HG03159 (cell line): ENCODE results near the gene SLC34A1.
A peak's percentile ranks its signal among the peaks of the same experiment; 100 is the strongest.

Source experiments
- ATAC-seq: cut with Tn5 transposase; IDR thresholded peaks from one replicate; pipeline ENCODE4 v1.9.1; 2021; ENCODE audit warnings: mild to moderate bottlenecking, moderate library complexity; ENCODE audit not compliant: unreplicated experiment

SLC34A1 gene

GRCh38 chr5:177385720-177386119, 1.5 kb downstream of the SLC34A1 start:
- no peak for ATAC-seq

GRCh38 chr5:177386542-177386941, 2.3 kb downstream of the SLC34A1 start:
- no peak for ATAC-seq

GRCh38 chr5:177387405-177387804, 3.2 kb downstream of the SLC34A1 start:
- ATAC-seq, result no peak

GRCh38 chr5:177388521-177389052, 4.4 kb downstream of the SLC34A1 start:
- no peak for ATAC-seq

GRCh38 chr5:177389241-177390169, 5.3 kb downstream of the SLC34A1 start:
- ATAC-seq, result no peak

- no peak for ATAC-seq
Observed at GRCh38 chr5:177390363-177391300, 6.4 kb downstream of the SLC34A1 start.

GRCh38 chr5:177392765-177393164, 8.5 kb downstream of the SLC34A1 start:
- no peak for ATAC-seq

GRCh38 chr5:177393206-177393765, 9.1 kb downstream of the SLC34A1 start:
- no peak for ATAC-seq

- no peak for ATAC-seq
Observed at GRCh38 chr5:177393990-177394389, 9.8 kb downstream of the SLC34A1 start.

- no peak for ATAC-seq
Observed at GRCh38 chr5:177396078-177396477, 11.8 kb downstream of the SLC34A1 start.

- ATAC-seq, result no peak
Observed at GRCh38 chr5:177396807-177397206, 12.6 kb downstream of the SLC34A1 start.

GRCh38 chr5:177397875-177398390, 13.7 kb downstream of the SLC34A1 start:
- no peak for ATAC-seq

GRCh38 chr5:177399997-177400868, 16.0 kb downstream of the SLC34A1 start, which contains the start of gene PFN3:
Gene PFN3, minus strand, starts transcription at chr5:177400661. Its CDS starts 85 bp downstream, at chr5:177400576.
- no peak for ATAC-seq

GRCh38 chr5:177402271-177403043, 18.2 kb downstream of the SLC34A1 start:
- no peak for ATAC-seq

GRCh38 chr5:177403102-177403791, 19.0 kb downstream of the SLC34A1 start:
- ATAC-seq, result peak; percentile 12

- peak; percentile 71 for ATAC-seq
Observed at GRCh38 chr5:177403792-177404640, 19.8 kb downstream of the SLC34A1 start.

- ATAC-seq, result no peak
Observed at GRCh38 chr5:177404641-177405179, 20.5 kb downstream of the SLC34A1 start.
